ENCODE results near the gene LARP6. TPM values are rescaled to one million over a fixed set of nuclear protein-coding genes. Genes with fewer than 3 reads are reported as not detected.

Gene LARP6
- total RNA-seq, 4 donors from 2014 or later, result 11.9 to 59.4 (median 28.8) TPM

DNA sequence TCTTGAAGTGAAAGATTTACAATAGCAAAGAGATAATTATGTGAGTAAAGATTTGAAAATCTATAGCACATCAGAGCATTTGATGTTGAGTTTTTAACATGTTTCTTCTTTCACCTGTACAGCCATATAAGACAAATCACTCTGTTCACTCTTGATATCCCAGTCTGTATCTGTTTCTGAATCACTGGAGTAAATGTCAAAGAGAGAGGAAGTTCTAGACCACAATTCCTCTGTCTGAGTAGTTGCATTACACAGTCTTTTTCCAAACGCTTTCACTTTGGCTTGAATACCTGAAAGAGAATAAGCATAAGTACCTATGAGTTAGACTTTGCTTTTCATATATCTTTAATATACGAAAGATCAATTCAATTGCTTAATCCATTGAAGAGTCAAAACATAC is 28.4 kb upstream of the LARP6 start:
- Histone ChIP-seq H3K4me3 (no peak overlapping the region), H3K27ac (no peak overlapping the region), H3K9me3 (no peaks in the 10 kb centered on the region), H3K4me1 (no peaks in the 10 kb centered on the region), H3K36me3 (no peaks in the 10 kb centered on the region), H3K27me3 (no peaks in the 10 kb centered on the region)
- TF ChIP-seq, protein P1, sequence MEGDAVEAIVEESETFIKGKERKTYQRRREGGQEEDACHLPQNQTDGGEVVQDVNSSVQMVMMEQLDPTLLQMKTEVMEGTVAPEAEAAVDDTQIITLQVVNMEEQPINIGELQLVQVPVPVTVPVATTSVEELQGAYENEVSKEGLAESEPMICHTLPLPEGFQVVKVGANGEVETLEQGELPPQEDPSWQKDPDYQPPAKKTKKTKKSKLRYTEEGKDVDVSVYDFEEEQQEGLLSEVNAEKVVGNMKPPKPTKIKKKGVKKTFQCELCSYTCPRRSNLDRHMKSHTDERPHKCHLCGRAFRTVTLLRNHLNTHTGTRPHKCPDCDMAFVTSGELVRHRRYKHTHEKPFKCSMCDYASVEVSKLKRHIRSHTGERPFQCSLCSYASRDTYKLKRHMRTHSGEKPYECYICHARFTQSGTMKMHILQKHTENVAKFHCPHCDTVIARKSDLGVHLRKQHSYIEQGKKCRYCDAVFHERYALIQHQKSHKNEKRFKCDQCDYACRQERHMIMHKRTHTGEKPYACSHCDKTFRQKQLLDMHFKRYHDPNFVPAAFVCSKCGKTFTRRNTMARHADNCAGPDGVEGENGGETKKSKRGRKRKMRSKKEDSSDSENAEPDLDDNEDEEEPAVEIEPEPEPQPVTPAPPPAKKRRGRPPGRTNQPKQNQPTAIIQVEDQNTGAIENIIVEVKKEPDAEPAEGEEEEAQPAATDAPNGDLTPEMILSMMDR (IDR thresholded peaks at IDR 0.05), result no peak
- no peak for TF ChIP-seq POLR2A (IDR thresholded peaks at IDR 0.05)
- DNase-seq, result no peak
- intact Hi-C loops (cut with DNase I; ENCODE audit: low total_unique reads), result no loop called here

DNA sequence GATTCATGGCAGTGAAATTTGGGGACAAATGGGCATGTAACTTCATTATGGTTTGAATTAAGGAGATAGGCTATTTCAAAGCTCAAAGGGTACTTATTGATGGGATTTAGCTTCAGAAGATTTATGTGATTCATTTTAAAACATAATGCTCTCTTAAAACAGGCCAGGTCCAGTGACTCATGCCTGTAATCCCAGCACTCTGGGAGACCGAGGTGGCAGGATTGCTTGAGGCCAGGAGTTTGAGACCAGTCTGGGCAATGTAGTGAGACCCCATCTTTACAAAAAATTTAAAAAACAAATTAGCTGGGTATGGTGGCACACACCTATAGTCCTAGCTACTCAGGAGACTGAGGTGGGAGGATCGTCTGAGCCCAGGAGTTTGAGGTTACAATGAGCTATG is 26.8 kb upstream of the LARP6 start:
- intact Hi-C loops (cut with DNase I; ENCODE audit: low total_unique reads), result no loop called here
- no peaks in the 10 kb centered on the region for H3K9me3 ChIP-seq
- no peaks in the 10 kb centered on the region for H3K27me3 ChIP-seq
- no peak overlapping the region for H3K4me3 ChIP-seq
- H3K36me3 ChIP-seq, result no peaks in the 10 kb centered on the region
- TF ChIP-seq, protein P1 (IDR thresholded peaks at IDR 0.05), result no peak
- no peak for TF ChIP-seq POLR2A (IDR thresholded peaks at IDR 0.05)
- H3K27ac ChIP-seq, result no peak overlapping the region
- H3K4me1 ChIP-seq, result no peaks in the 10 kb centered on the region
- DNase-seq, result no peak

DNA sequence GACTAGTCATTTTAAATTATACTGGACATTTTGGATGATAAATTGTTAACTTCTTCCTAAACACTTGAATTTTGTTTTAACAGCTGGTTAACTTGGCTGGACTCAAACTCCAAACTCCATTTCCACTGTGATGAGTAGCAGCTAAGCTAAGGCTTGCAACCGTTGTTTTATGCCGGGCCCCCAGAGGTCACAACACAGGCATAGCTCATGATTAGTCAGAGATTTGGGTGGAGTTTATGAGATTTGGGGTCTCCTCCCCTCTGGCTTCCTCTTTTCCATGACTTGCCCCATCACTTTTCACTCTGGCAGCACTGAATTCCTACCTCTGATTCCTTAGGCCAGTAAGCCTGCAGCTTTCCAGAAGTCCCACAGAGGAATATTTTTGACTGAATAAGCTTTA is 25.4 kb upstream of the LARP6 start:
- H3K36me3 ChIP-seq, result no peaks in the 10 kb centered on the region
- H3K4me3 ChIP-seq, result no peak overlapping the region
- H3K27me3 ChIP-seq, result no peaks in the 10 kb centered on the region
- DNase-seq, result no peak
- TF ChIP-seq, protein P1 (IDR thresholded peaks at IDR 0.05), result no peak
- no peak for TF ChIP-seq POLR2A (IDR thresholded peaks at IDR 0.05)
- no peak overlapping the region for H3K27ac ChIP-seq
- intact Hi-C loops (cut with DNase I; ENCODE audit: low total_unique reads), result no loop called here
- no peaks in the 10 kb centered on the region for H3K4me1 ChIP-seq
- no peaks in the 10 kb centered on the region for H3K9me3 ChIP-seq

DNA sequence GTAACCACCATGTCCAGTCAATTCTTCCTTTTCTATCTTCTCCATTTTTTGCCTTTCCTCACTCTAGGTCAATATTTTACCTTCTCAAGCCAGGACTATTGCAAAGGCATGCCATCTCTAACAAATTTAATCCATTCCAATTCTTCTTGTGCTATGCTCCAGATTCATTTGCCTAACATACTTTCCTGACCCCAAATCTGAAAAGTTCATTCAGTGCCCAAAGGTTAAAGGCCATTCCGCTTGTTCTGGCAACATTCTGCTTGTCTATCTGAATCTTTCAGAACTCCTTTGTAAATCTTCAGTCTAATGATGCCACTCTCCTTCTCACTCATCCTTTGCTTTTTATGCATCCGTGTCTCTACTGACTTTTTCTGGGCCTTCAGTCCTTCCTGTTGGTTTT is 22.7 kb upstream of the LARP6 start:
- no peaks in the 10 kb centered on the region for H3K9me3 ChIP-seq
- no peaks in the 10 kb centered on the region for H3K36me3 ChIP-seq
- H3K4me1 ChIP-seq, result no peaks in the 10 kb centered on the region
- intact Hi-C loops (cut with DNase I; ENCODE audit: low total_unique reads), result no loop called here
- DNase-seq, result no peak
- no peak for TF ChIP-seq POLR2A (IDR thresholded peaks at IDR 0.05)
- TF ChIP-seq, protein P1 (IDR thresholded peaks at IDR 0.05), result no peak
- H3K27ac ChIP-seq, result no peak overlapping the region
- no peak overlapping the region for H3K4me3 ChIP-seq
- H3K27me3 ChIP-seq, result no peaks in the 10 kb centered on the region

DNA sequence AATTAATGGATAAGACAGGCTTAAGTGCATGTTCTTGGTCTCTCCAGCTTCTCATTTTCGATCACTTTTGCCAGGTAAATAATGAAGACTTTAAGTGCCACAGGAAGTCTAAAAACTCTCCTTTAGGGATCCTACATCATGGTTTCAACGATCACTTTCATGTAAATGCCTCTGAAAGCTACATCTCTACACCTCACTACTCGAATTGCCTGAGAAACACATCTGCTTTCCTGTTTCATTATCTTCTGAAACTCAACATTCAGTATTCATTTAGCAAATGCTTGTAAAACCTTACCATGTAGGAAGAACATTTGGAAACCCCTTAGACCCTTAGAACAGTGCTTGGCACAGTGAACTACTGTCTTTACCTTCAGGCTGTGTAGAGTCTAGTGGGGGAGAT is 22.1 kb upstream of the LARP6 start:
- Histone ChIP-seq H3K36me3 (no peaks in the 10 kb centered on the region), H3K27me3 (no peaks in the 10 kb centered on the region), H3K4me3 (no peak overlapping the region), H3K9me3 (no peaks in the 10 kb centered on the region), H3K27ac (no peak overlapping the region), H3K4me1 (no peaks in the 10 kb centered on the region)
- TF ChIP-seq POLR2A (IDR thresholded peaks at IDR 0.05), result no peak
- TF ChIP-seq, protein P1 (IDR thresholded peaks at IDR 0.05), result no peak
- intact Hi-C loops (cut with DNase I; ENCODE audit: low total_unique reads), result no loop called here
- DNase-seq, result no peak
